Trophoblast cell (in vitro differentiated cells and primary cell): ENCODE data around the gene PRKAR1B.

Source experiments
- DNase-seq, 2 donors: peaks; one replicate each; pipeline ENCODE4 v3.0.0-alpha.2; 2016
- H2AFZ ChIP-seq: 2 replicates; pipeline ENCODE4 v1.6.1; 2013; ENCODE audit warnings: low read length, moderate library complexity, mild to moderate bottlenecking; ENCODE audit not compliant: insufficient read depth, poor library complexity
- H2AK5ac ChIP-seq: 2 replicates; pipeline ENCODE4 v1.6.1; 2013; ENCODE audit warnings: mild to moderate bottlenecking, low read length
- H2BK120ac ChIP-seq: 2 replicates; pipeline ENCODE4 v1.6.1; 2013; ENCODE audit warnings: low read length, mild to moderate bottlenecking, moderate library complexity; ENCODE audit not compliant: insufficient read depth, poor library complexity
- H2BK12ac ChIP-seq: 2 replicates; pipeline ENCODE4 v1.6.1; 2013; ENCODE audit warnings: mild to moderate bottlenecking, low read length, moderate library complexity
- H2BK5ac ChIP-seq: 2 replicates; pipeline ENCODE4 v1.6.1; 2013; ENCODE audit warnings: low read length, low read depth, moderate library complexity, mild to moderate bottlenecking; ENCODE audit not compliant: poor library complexity
- H3K14ac ChIP-seq: 2 replicates; pipeline ENCODE4 v1.6.1; 2013; ENCODE audit warnings: mild to moderate bottlenecking, low read length
- H3K18ac ChIP-seq: 2 replicates; pipeline ENCODE4 v1.6.1; 2013; ENCODE audit warnings: mild to moderate bottlenecking, low read length
- H3K23ac ChIP-seq: 2 replicates; pipeline ENCODE4 v1.6.1; 2013; ENCODE audit warnings: low read length
- H3K27ac ChIP-seq: 2 replicates; pipeline ENCODE4 v1.5.1; 2013; ENCODE audit warnings: low read depth, mild to moderate bottlenecking, inconsistent platforms, low read length, moderate library complexity
- H3K27me3 ChIP-seq: 2 replicates; pipeline ENCODE4 v1.6.1; 2013; ENCODE audit warnings: inconsistent platforms, mild to moderate bottlenecking, low read length, moderate library complexity; ENCODE audit not compliant: insufficient read depth
- H3K36me3 ChIP-seq, 2 experiments: 1 replicate in 1 of 2; 2 replicates in 1 of 2; pipeline ENCODE4 v1.6.1; 2013; ENCODE audit warnings: low read length in 2 of 2, mild to moderate bottlenecking in 2 of 2, moderate library complexity in 1 of 2; ENCODE audit not compliant: insufficient read depth in 2 of 2, control insufficient read depth in 1 of 2
- H3K4ac ChIP-seq: 2 replicates; pipeline ENCODE4 v1.6.1; 2013; ENCODE audit warnings: low read depth, mild to moderate bottlenecking, low read length, moderate library complexity
- H3K4me1 ChIP-seq, 2 experiments: 1 replicate in 1 of 2; 2 replicates in 1 of 2; pipeline ENCODE4 v1.6.1; 2013; ENCODE audit warnings: low read length in 2 of 2, mild to moderate bottlenecking in 2 of 2, moderate library complexity in 1 of 2; ENCODE audit not compliant: insufficient read depth in 2 of 2, control insufficient read depth in 1 of 2
- H3K4me2 ChIP-seq: 2 replicates; pipeline ENCODE4 v1.6.1; 2013; ENCODE audit warnings: inconsistent platforms, mild to moderate bottlenecking, low read length, moderate library complexity
- H3K4me3 ChIP-seq: 2 replicates; pipeline ENCODE4 v1.5.1; 2013; ENCODE audit warnings: mild to moderate bottlenecking, low read depth, low read length, inconsistent platforms
- H3K79me1 ChIP-seq: one replicate; pipeline ENCODE4 v1.6.1; 2013; ENCODE audit warnings: low read length
- H3K79me2 ChIP-seq: 2 replicates; pipeline ENCODE4 v1.6.1; 2013; ENCODE audit warnings: low read length, mild to moderate bottlenecking; ENCODE audit not compliant: control insufficient read depth, insufficient read depth, poor library complexity
- H3K9ac ChIP-seq: 2 replicates; pipeline ENCODE4 v1.6.1; 2013; ENCODE audit warnings: mild to moderate bottlenecking, low read length
- H3K9me3 ChIP-seq: 2 replicates; pipeline ENCODE4 v1.6.1; 2013; ENCODE audit warnings: low read depth, mild to moderate bottlenecking, control low read depth, inconsistent platforms, low read length; ENCODE audit not compliant: insufficient read depth
- H4K12ac ChIP-seq: 2 replicates; pipeline ENCODE4 v1.6.1; 2013; ENCODE audit warnings: low read depth, mild to moderate bottlenecking, low read length, moderate library complexity
- H4K8ac ChIP-seq: 2 replicates; pipeline ENCODE4 v1.6.1; 2013; ENCODE audit warnings: low read depth, mild to moderate bottlenecking, low read length, moderate library complexity
- H4K91ac ChIP-seq: one replicate; pipeline ENCODE4 v1.6.1; 2013; ENCODE audit warnings: low read depth, mild to moderate bottlenecking, low read length, moderate library complexity
- WGBS: extraction: QIAGEN DNeasy Blood & Tissue Kit; methylation state at CpG from one replicate; pipeline ENCODE4 v1.1.7; 2013; ENCODE audit warnings: missing lambda C conversion rate; ENCODE audit not compliant: insufficient read length, insufficient coverage; ENCODE audit errors: extremely low coverage; 5-methylcytosine and 5-hydroxymethylcytosine counted together

Gene PRKAR1B

GRCh38 chr7:712381-713138, 14.5 kb downstream of the PRKAR1B start:
- Histone ChIP-seq H3K27me3 (peaks cover 3% of the 10 kb centered on the region), H3K36me3 (no peaks in the 10 kb centered on the region), H3K4me2 (peak overlapping the region; percentile 70), H3K4ac (no peak overlapping the region), H3K9me3 (no peaks in the 10 kb centered on the region), H3K27ac (no peak overlapping the region), H3K79me1 (no peaks in the 10 kb centered on the region), H3K79me2 (no peaks in the 10 kb centered on the region), H2BK12ac (no peak overlapping the region), H2AK5ac (no peak overlapping the region), H4K8ac (no peak overlapping the region), H3K9ac (no peak overlapping the region), H3K18ac (no peak overlapping the region), H3K4me1 (peaks cover 0 to 2% of the 10 kb centered on the region in 2 experiments), H3K14ac (no peak overlapping the region), H3K4me3 (no peak overlapping the region), H2AFZ (no peak overlapping the region), H2BK120ac (no peak overlapping the region), H4K91ac (no peak overlapping the region), H2BK5ac (no peak overlapping the region), H3K23ac (no peak overlapping the region), H4K12ac (no peak overlapping the region)
- DNase-seq, result no peak
- WGBS, result no CpG with 5 or more reads among the region's 74 CpGs

GRCh38 chr7:711922-712380, 15.1 kb downstream of the PRKAR1B start:
- Histone ChIP-seq H2AFZ (no peak overlapping the region), H4K8ac (no peak overlapping the region), H3K18ac (no peak overlapping the region), H3K4ac (no peak overlapping the region), H2BK120ac (no peak overlapping the region), H2AK5ac (no peak overlapping the region), H3K36me3 (no peaks in the 10 kb centered on the region), H2BK5ac (no peak overlapping the region), H3K27me3 (peaks cover 3% of the 10 kb centered on the region), H3K23ac (no peak overlapping the region), H3K79me1 (no peaks in the 10 kb centered on the region), H3K79me2 (no peaks in the 10 kb centered on the region), H3K14ac (no peak overlapping the region), H3K4me1 (peaks cover 0 to 2% of the 10 kb centered on the region in 2 experiments), H3K27ac (no peak overlapping the region), H2BK12ac (no peak overlapping the region), H3K9me3 (no peaks in the 10 kb centered on the region), H4K12ac (peak overlapping the region; percentile 43), H3K9ac (no peak overlapping the region), H3K4me2 (peak overlapping the region; percentile 70), H3K4me3 (no peak overlapping the region), H4K91ac (no peak overlapping the region)
- WGBS, result no CpG with 5 or more reads among the region's 44 CpGs
- DNase-seq, result no peak

- no peak overlapping the region for H2BK120ac ChIP-seq
- peak overlapping the region; percentile 70 for H3K4me2 ChIP-seq
- no peak overlapping the region for H2AFZ ChIP-seq
- no peak for DNase-seq
- H3K4me1 ChIP-seq, result no peaks in the 10 kb centered on the region
- WGBS, result no CpG with 5 or more reads among the region's 45 CpGs
- no peak overlapping the region for H4K8ac ChIP-seq
- no peak overlapping the region for H3K27ac ChIP-seq
- H3K27me3 ChIP-seq, result peaks cover 3% of the 10 kb centered on the region
- no peaks in the 10 kb centered on the region for H3K79me1 ChIP-seq
- H3K9me3 ChIP-seq, result no peaks in the 10 kb centered on the region
- no peak overlapping the region for H2AK5ac ChIP-seq
- peak overlapping the region; percentile 43 for H4K12ac ChIP-seq
- no peak overlapping the region for H2BK12ac ChIP-seq
- H2BK5ac ChIP-seq, result no peak overlapping the region
- no peak overlapping the region for H3K14ac ChIP-seq
- no peak overlapping the region for H3K23ac ChIP-seq
- no peak overlapping the region for H3K4me3 ChIP-seq
- no peak overlapping the region for H3K9ac ChIP-seq
- H3K4ac ChIP-seq, result no peak overlapping the region
- no peaks in the 10 kb centered on the region for H3K79me2 ChIP-seq
- no peaks in the 10 kb centered on the region for H3K36me3 ChIP-seq
- H4K91ac ChIP-seq, result no peak overlapping the region
- no peak overlapping the region for H3K18ac ChIP-seq
Observed at GRCh38 chr7:711093-711921, 15.8 kb downstream of the PRKAR1B start.

- Histone ChIP-seq H2BK12ac (no peak overlapping the region), H3K36me3 (no peaks in the 10 kb centered on the region), H3K4ac (no peak overlapping the region), H2AFZ (no peak overlapping the region), H4K91ac (no peak overlapping the region), H3K18ac (no peak overlapping the region), H4K8ac (no peak overlapping the region), H3K27ac (no peak overlapping the region), H3K4me1 (no peaks in the 10 kb centered on the region), H3K14ac (no peak overlapping the region), H2AK5ac (no peak overlapping the region), H3K27me3 (peaks cover 3% of the 10 kb centered on the region), H3K79me1 (no peaks in the 10 kb centered on the region), H4K12ac (no peak overlapping the region), H3K79me2 (no peaks in the 10 kb centered on the region), H3K9ac (no peak overlapping the region), H3K23ac (no peak overlapping the region), H2BK5ac (no peak overlapping the region), H3K4me3 (no peak overlapping the region), H2BK120ac (no peak overlapping the region), H3K4me2 (no peak overlapping the region), H3K9me3 (no peaks in the 10 kb centered on the region)
- DNase-seq, result no peak
- WGBS, result no CpG with 5 or more reads among the region's 14 CpGs
Observed at GRCh38 chr7:710161-710560, 16.9 kb downstream of the PRKAR1B start.
